SK-N-SH (cell line): ENCODE data around the gene BCAS4. TPM values are rescaled to one million over a fixed set of nuclear protein-coding genes. Genes with fewer than 3 reads are reported as not detected.

Experiments
- CTCF ChIA-PET: fragments of 300-600, 350-600 bp; formaldehyde crosslinking; extraction: SDS; loops from one replicate; lab custom pipeline; 2021; lab: Yijun Ruan, JAX
- POLR2A ChIA-PET: fragments of 350-600 bp; sonication (Branson Sonifier 250); formaldehyde crosslinking; extraction: SDS; loops from one replicate; lab custom pipeline; 2020; ENCODE audit warnings: antibody characterized with exemption, inconsistent platforms; lab: Yijun Ruan, JAX
- DNase-seq: peaks from one replicate; pipeline ENCODE4 v3.0.0; 2012
- H2AFZ ChIP-seq: fragments of 200-600 bp; sonication (generic); 2 replicates; pipeline ENCODE4 v1.8.1; 2016; ENCODE audit warnings: antibody characterized with exemption, mild to moderate bottlenecking, low read depth
- H3F3A ChIP-seq: fragments of 200-600 bp; sonication (generic); replicated peaks from 2 replicates; pipeline ENCODE3; 2016; ENCODE audit warnings: antibody characterized with exemption, mild to moderate bottlenecking; ENCODE audit not compliant: insufficient read depth
- H3K27ac ChIP-seq, 2 experiments: fragments of 200-500 bp in 1 of 2; fragments of 200-600 bp in 1 of 2; sonication (Bioruptor generic) in 1 of 2; sonication (generic), shearing (Covaris generic) in 1 of 2; 2 replicates each; pipeline versions ENCODE4 v1.5.1 to v1.6.1; 2014 to 2016; ENCODE audit warnings: low read depth in 2 of 2, inconsistent platforms in 1 of 2, low read length in 1 of 2, mild to moderate bottlenecking in 1 of 2, mixed read lengths in 1 of 2
- H3K27me3 ChIP-seq: fragments of 200-600 bp; sonication (generic), shearing (Covaris generic); 2 replicates; pipeline ENCODE4 v1.6.1; 2016; ENCODE audit warnings: mixed run types; ENCODE audit not compliant: insufficient read depth
- H3K36me3 ChIP-seq, 2 experiments: fragments of 200-500 bp in 1 of 2; fragments of 200-600 bp in 1 of 2; sonication (Bioruptor generic) in 1 of 2; sonication (generic) in 1 of 2; replicated peaks in 1 of 2; 2 replicates each; pipeline versions ENCODE3 to v1.5.1; 2014 to 2016; ENCODE audit warnings: low read length in 1 of 2, mild to moderate bottlenecking in 1 of 2; ENCODE audit not compliant: insufficient read depth in 2 of 2, control insufficient read depth in 1 of 2
- H3K4me1 ChIP-seq, 2 experiments: fragments of 200-500 bp in 1 of 2; fragments of 200-600 bp in 1 of 2; sonication (Bioruptor generic) in 1 of 2; sonication (generic), shearing (Covaris generic) in 1 of 2; 2 replicates each; pipeline versions ENCODE4 v1.5.1 to v1.6.1; 2014 to 2016; ENCODE audit warnings: low read depth in 1 of 2, low read length in 1 of 2, mixed run types in 1 of 2; ENCODE audit not compliant: insufficient read depth in 2 of 2, control insufficient read depth in 1 of 2
- H3K4me2 ChIP-seq: fragments of 200-600 bp; sonication (generic), shearing (Covaris generic); 2 replicates; pipeline ENCODE4 v1.6.1; 2017; ENCODE audit warnings: mixed run types
- H3K4me3 ChIP-seq, 2 experiments: fragments of 200-500 bp in 1 of 2; fragments of 200-600 bp in 1 of 2; sonication (Bioruptor generic) in 1 of 2; sonication (generic), shearing (Covaris generic) in 1 of 2; 2 replicates each; pipeline versions ENCODE4 v1.5.1 to v1.8.1; 2014 to 2016; ENCODE audit warnings: low read depth in 2 of 2, inconsistent platforms in 1 of 2, low read length in 1 of 2, mild to moderate bottlenecking in 1 of 2, mixed read lengths in 1 of 2, moderate library complexity in 1 of 2
- H3K79me2 ChIP-seq: fragments of 200-600 bp; sonication (generic); 2 replicates; pipeline ENCODE4 v1.8.1; 2017; ENCODE audit warnings: mild to moderate bottlenecking; ENCODE audit not compliant: insufficient read depth
- H3K9ac ChIP-seq: fragments of 200-600 bp; sonication (generic); 2 replicates; pipeline ENCODE4 v1.6.1; 2017; ENCODE audit warnings: mixed run types
- H3K9me2 ChIP-seq: fragments of 200-600 bp; sonication (generic); 2 replicates; pipeline ENCODE4 v1.6.1; 2017; ENCODE audit warnings: mixed run types
- H3K9me3 ChIP-seq: fragments of 200-600 bp; sonication (generic); 2 replicates; pipeline ENCODE4 v1.6.1; 2017; ENCODE audit warnings: mixed run types, mild to moderate bottlenecking, moderate library complexity
- H4K20me1 ChIP-seq: fragments of 200-600 bp; sonication (generic); 2 replicates; pipeline ENCODE4 v1.6.1; 2017; ENCODE audit warnings: mild to moderate bottlenecking, mixed run types; ENCODE audit not compliant: insufficient read depth
- EZH2phosphoT487 ChIP-seq: fragments of 200-600 bp; sonication (generic); IDR thresholded peaks from 2 replicates; pipeline ENCODE4 v1.6.1; 2017; ENCODE audit warnings: low read depth, mixed run types, mild to moderate bottlenecking, antibody characterized with exemption, moderate library complexity, borderline replicate concordance
- FOSL2 ChIP-seq: IDR thresholded peaks from 2 replicates; pipeline ENCODE4 v1.4.0; 2012; ENCODE audit warnings: low read depth, mild to moderate bottlenecking, moderate library complexity, borderline replicate concordance
- FOXJ3 ChIP-seq: sonication (generic); formaldehyde crosslinking; IDR thresholded peaks from 2 replicates; pipeline ENCODE4 v1.5.1; 2020; ENCODE audit warnings: mild to moderate bottlenecking, missing genetic modification reagents
- GABPA ChIP-seq: IDR thresholded peaks from 2 replicates; pipeline ENCODE4 v1.4.0; 2012; ENCODE audit warnings: low read depth, mild to moderate bottlenecking
- JUND ChIP-seq: IDR thresholded peaks from 2 replicates; pipeline ENCODE4 v1.4.0; 2012
- MEF2A ChIP-seq: IDR thresholded peaks from 2 replicates; pipeline ENCODE4 v1.4.0; 2012; ENCODE audit warnings: low read depth, borderline replicate concordance
- MXI1 ChIP-seq: IDR thresholded peaks from 2 replicates; pipeline ENCODE4 v1.6.1; 2012; ENCODE audit warnings: mild to moderate bottlenecking, low read depth, low read length, improper control_type of control experiment
- POLR2AphosphoS5 ChIP-seq: IDR thresholded peaks from 2 replicates; pipeline ENCODE4 v1.6.1; 2012; ENCODE audit warnings: low read depth, low read length
- RXRA ChIP-seq: IDR thresholded peaks from 2 replicates; pipeline ENCODE4 v1.4.0; 2012; ENCODE audit warnings: low read depth, mild to moderate bottlenecking, borderline replicate concordance
- TAF1 ChIP-seq: IDR thresholded peaks from 2 replicates; pipeline ENCODE4 v1.6.1; 2012; ENCODE audit warnings: low read depth, mild to moderate bottlenecking, low read length, moderate library complexity, borderline replicate concordance
- TCF12 ChIP-seq: IDR thresholded peaks from 2 replicates; pipeline ENCODE4 v1.4.0; 2012
- TEAD4 ChIP-seq: IDR thresholded peaks from 2 replicates; pipeline ENCODE4 v1.4.0; 2012; ENCODE audit warnings: mild to moderate bottlenecking, borderline replicate concordance; ENCODE audit not compliant: insufficient read depth
- WGBS: methylation state at CpG from one replicate; pipeline ENCODE4 v1.1.6; 2017; ENCODE audit warnings: low lambda C conversion rate; 5-methylcytosine and 5-hydroxymethylcytosine counted together
- polyA plus RNA-seq, 3 experiments: library from polyadenylated mRNA; depleted of rRNA; stranded (reverse); fragments of >200 nt; gene quantifications; 2 replicates each; pipeline ENCODE4 v1.2.3, GENCODE V29; 2012
- TF ChIP-seq, protein P1 (sequence below): IDR thresholded peaks from 2 replicates; pipeline ENCODE4 v1.4.0; 2012; ENCODE audit warnings: low read depth, borderline replicate concordance
- TF ChIP-seq, protein P2 (sequence below): IDR thresholded peaks from 2 replicates; pipeline ENCODE4 v1.6.1; 2012; ENCODE audit warnings: mild to moderate bottlenecking, low read depth, low read length, moderate library complexity

Gene BCAS4
- polyA plus RNA-seq, 1 of the 3 experiments (the other 2 are of a cell fraction), result 43.8 TPM

DNA sequence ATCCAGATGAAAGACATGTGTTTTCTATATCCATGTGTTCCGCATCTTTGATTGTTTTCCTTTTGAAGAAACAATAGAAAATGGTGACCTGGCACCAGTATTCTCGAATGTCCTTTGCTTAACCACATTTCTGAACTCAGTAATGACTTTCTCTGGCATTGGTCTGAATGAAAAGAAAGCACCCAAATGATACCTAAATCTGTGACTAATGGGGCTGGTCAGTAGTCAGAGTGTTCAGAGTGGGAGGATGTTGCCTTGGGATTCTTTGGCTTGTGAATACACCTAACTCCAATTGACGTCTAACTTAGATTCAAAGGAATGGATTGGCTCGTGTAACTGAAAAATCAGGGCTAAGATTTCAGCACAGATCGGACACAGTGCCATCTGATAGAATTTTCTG lies 36.4 kb upstream of the BCAS4 start:
- Histone ChIP-seq H3K4me2 (no peak overlapping the region), H3K27ac (no peak overlapping the region), H3K79me2 (no peaks in the 10 kb centered on the region), H3K36me3 (no peaks in the 10 kb centered on the region), H4K20me1 (no peaks in the 10 kb centered on the region), H3F3A (peaks cover 21% of the 10 kb centered on the region), H3K9me3 (no peaks in the 10 kb centered on the region), H3K4me1 (peaks cover 10 to 20% of the 10 kb centered on the region in 2 experiments; a peak in 3 of 4 replicates), H3K9me2 (no peaks in the 10 kb centered on the region), H3K9ac (no peak overlapping the region), H3K27me3 (no peaks in the 10 kb centered on the region), H2AFZ (no peak overlapping the region; the same call in 1 of the 2 replicates), H3K4me3 (no peak overlapping the region)
- WGBS, result 88% methylated on average over 5 of the region's 5 CpGs
- ChIA-PET POLR2A (no interaction called here), CTCF (interaction anchor here (1.3 to 1.9 kb wide), 2 partner anchors 9 to 36 kb away, joined by 3 to 7 read pairs; partner anchors contain the start of gene BCAS4)
- DNase-seq, result no peak
- TF ChIP-seq FOSL2, result no peak
- no peak for TF ChIP-seq TEAD4
- TF ChIP-seq FOXJ3 (CRISPR knock-in tag), result no peak

DNA sequence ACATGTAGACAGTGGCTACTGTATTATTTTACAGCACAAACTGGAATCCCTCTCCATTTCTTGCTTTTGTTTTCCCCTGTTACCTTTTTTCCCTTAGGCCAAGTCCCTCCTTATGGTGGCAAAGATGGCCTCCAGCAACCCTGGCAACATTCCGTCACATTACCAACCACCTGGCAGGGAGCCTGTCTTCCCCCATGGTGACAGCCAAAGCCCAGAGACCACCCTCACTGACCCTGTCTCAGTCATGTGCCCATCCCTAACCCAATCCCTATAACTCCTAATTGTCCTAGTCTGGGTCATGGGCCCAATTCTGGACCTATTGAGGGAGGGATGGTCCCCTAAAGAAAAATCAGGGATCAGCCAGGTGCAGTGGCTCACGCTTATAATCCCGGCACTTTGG lies 35.9 kb upstream of the BCAS4 start:
- 100% methylated on average over 3 of the region's 3 CpGs for WGBS
- Histone ChIP-seq H4K20me1 (no peaks in the 10 kb centered on the region), H3F3A (peaks cover 21% of the 10 kb centered on the region), H3K9me2 (no peaks in the 10 kb centered on the region), H3K4me1 (peaks cover 10 to 20% of the 10 kb centered on the region in 2 experiments; a peak in 3 of 4 replicates), H3K36me3 (no peaks in the 10 kb centered on the region), H3K9ac (no peak overlapping the region), H3K79me2 (no peaks in the 10 kb centered on the region), H3K4me3 (no peak overlapping the region), H3K4me2 (no peak overlapping the region), H2AFZ (no peak overlapping the region), H3K9me3 (no peaks in the 10 kb centered on the region), H3K27ac (no peak overlapping the region), H3K27me3 (no peaks in the 10 kb centered on the region)
- ChIA-PET CTCF (interaction anchor here (3.4 kb wide), 1 partner anchor 9 kb away, joined by 14 read pairs; no protein-coding TSS in a partner anchor), POLR2A (no interaction called here)
- no peak for DNase-seq
- TF ChIP-seq, protein P1, sequence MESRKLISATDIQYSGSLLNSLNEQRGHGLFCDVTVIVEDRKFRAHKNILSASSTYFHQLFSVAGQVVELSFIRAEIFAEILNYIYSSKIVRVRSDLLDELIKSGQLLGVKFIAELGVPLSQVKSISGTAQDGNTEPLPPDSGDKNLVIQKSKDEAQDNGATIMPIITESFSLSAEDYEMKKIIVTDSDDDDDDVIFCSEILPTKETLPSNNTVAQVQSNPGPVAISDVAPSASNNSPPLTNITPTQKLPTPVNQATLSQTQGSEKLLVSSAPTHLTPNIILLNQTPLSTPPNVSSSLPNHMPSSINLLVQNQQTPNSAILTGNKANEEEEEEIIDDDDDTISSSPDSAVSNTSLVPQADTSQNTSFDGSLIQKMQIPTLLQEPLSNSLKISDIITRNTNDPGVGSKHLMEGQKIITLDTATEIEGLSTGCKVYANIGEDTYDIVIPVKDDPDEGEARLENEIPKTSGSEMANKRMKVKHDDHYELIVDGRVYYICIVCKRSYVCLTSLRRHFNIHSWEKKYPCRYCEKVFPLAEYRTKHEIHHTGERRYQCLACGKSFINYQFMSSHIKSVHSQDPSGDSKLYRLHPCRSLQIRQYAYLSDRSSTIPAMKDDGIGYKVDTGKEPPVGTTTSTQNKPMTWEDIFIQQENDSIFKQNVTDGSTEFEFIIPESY, result no peak
- TF ChIP-seq GABPA, result no peak
- no peak for TF ChIP-seq EZH2phosphoT487
- no peak for TF ChIP-seq FOSL2
- no peak for TF ChIP-seq POLR2AphosphoS5

DNA sequence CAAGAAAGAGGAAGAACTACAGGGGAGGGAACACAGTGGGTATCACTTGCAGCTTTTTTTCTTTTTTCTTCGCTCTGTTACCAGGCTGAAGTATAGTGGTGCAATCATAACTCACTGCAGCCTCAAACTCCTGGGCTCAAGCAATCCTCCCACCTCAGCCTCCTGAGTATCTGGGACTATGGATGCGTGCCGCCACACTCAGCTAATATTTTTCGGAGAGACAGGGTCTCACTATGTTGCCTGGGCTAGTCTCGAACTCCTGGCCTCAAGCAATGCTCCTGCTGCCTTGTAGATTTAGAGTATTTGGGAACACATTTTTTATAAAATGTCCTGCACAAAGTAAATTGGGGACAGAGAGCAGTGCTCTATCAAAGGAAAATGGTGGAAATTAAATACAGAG lies 35.2 kb upstream of the BCAS4 start:
- H3K4me3 ChIP-seq, result no peak overlapping the region
- peaks cover 10 to 20% of the 10 kb centered on the region in 2 experiments; a peak in 3 of 4 replicates for H3K4me1 ChIP-seq
- no peaks in the 10 kb centered on the region for H3K27me3 ChIP-seq
- H3K9me2 ChIP-seq, result no peaks in the 10 kb centered on the region
- WGBS, result 80% methylated on average over 5 of the region's 5 CpGs
- H3K27ac ChIP-seq, result no peak overlapping the region
- no peak overlapping the region for H3K4me2 ChIP-seq
- CTCF ChIA-PET, result interaction anchor here (3.4 kb wide), 1 partner anchor 10 kb away, joined by 14 read pairs; no protein-coding TSS in a partner anchor
- H3K79me2 ChIP-seq, result no peaks in the 10 kb centered on the region
- H4K20me1 ChIP-seq, result no peaks in the 10 kb centered on the region
- POLR2A ChIA-PET, result no interaction called here
- DNase-seq, result no peak
- no peaks in the 10 kb centered on the region for H3K36me3 ChIP-seq
- H3K9ac ChIP-seq, result no peak overlapping the region
- no peak overlapping the region for H2AFZ ChIP-seq
- no peaks in the 10 kb centered on the region for H3K9me3 ChIP-seq
- peaks cover 21% of the 10 kb centered on the region for H3F3A ChIP-seq
- no peak for TF ChIP-seq RXRA
- TF ChIP-seq TCF12, result no peak
- no peak for TF ChIP-seq FOSL2
- TF ChIP-seq, protein P1, result no peak
- no peak for TF ChIP-seq MXI1
- no peak for TF ChIP-seq TAF1
- TF ChIP-seq JUND, result no peak
- TF ChIP-seq, protein P2, sequence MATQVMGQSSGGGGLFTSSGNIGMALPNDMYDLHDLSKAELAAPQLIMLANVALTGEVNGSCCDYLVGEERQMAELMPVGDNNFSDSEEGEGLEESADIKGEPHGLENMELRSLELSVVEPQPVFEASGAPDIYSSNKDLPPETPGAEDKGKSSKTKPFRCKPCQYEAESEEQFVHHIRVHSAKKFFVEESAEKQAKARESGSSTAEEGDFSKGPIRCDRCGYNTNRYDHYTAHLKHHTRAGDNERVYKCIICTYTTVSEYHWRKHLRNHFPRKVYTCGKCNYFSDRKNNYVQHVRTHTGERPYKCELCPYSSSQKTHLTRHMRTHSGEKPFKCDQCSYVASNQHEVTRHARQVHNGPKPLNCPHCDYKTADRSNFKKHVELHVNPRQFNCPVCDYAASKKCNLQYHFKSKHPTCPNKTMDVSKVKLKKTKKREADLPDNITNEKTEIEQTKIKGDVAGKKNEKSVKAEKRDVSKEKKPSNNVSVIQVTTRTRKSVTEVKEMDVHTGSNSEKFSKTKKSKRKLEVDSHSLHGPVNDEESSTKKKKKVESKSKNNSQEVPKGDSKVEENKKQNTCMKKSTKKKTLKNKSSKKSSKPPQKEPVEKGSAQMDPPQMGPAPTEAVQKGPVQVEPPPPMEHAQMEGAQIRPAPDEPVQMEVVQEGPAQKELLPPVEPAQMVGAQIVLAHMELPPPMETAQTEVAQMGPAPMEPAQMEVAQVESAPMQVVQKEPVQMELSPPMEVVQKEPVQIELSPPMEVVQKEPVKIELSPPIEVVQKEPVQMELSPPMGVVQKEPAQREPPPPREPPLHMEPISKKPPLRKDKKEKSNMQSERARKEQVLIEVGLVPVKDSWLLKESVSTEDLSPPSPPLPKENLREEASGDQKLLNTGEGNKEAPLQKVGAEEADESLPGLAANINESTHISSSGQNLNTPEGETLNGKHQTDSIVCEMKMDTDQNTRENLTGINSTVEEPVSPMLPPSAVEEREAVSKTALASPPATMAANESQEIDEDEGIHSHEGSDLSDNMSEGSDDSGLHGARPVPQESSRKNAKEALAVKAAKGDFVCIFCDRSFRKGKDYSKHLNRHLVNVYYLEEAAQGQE, result no peak
- no peak for TF ChIP-seq MEF2A
